Muscle of leg (tissue), 16 donors: Measurements from ENCODE around the gene TSSK1B. TPM values are rescaled to one million over a fixed set of nuclear protein-coding genes. Genes with fewer than 3 reads are reported as not detected.
"Not testable (repeated sequence)": the region's sequence is repeated elsewhere in the genome, so short reads cannot be mapped to it uniquely, and the experiment has no call there.

ENCODE experiments used
- DNase-seq: peaks from one replicate; pipeline ENCODE4 v3.0.0; 2013
- H3K27ac ChIP-seq: one replicate; pipeline ENCODE4 v1.5.1; 2013; ENCODE audit warnings: mild to moderate bottlenecking, low read length, control low read depth
- H3K27me3 ChIP-seq: one replicate; pipeline ENCODE4 v1.6.1; 2013; ENCODE audit warnings: low read length; ENCODE audit not compliant: control insufficient read depth, insufficient read depth
- H3K36me3 ChIP-seq: one replicate; pipeline ENCODE4 v1.6.1; 2013; ENCODE audit warnings: low read length; ENCODE audit not compliant: control insufficient read depth, insufficient read depth
- H3K4me1 ChIP-seq: one replicate; pipeline ENCODE4 v1.6.1; 2013; ENCODE audit warnings: low read length; ENCODE audit not compliant: control insufficient read depth, insufficient read depth
- H3K4me3 ChIP-seq: one replicate; pipeline ENCODE4 v1.5.1; 2013; ENCODE audit warnings: low read length, control low read depth
- H3K9me3 ChIP-seq: replicated peaks from 2 replicates; pipeline ENCODE4 v1.6.1; 2013; ENCODE audit warnings: low read depth, low read length; ENCODE audit not compliant: control insufficient read depth
- WGBS: methylation state at CpG from one replicate; pipeline ENCODE4 v1.1.5; 2013; ENCODE audit warnings: missing lambda C conversion rate; ENCODE audit not compliant: insufficient coverage; 5-methylcytosine and 5-hydroxymethylcytosine counted together
- long read RNA-seq, 11 donors: transcript quantifications; one replicate each; lab custom pipeline, GENCODE V29; 2026
- polyA plus RNA-seq, 8 donors: library from polyadenylated mRNA; unstranded; fragments of 120-200 nt; gene quantifications; one replicate each; pipeline versions ENCODE4 v1.2.1 to v1.2.3, GENCODE V29; 2013; ENCODE audit warnings: inconsistent platforms in 1 of 8, low replicate concordance in 1 of 8; ENCODE audit not compliant: insufficient read length in 8 of 8, insufficient read depth in 1 of 8
- total RNA-seq: library from RNA; stranded (reverse); fragments of 120-200 nt; gene quantifications from one replicate; pipeline ENCODE4 v1.2.4, GENCODE V29; 2013

The TSSK1B gene
- total RNA-seq (not detected), polyA plus RNA-seq (under 1 TPM in 3 of 8 donors, not detected in 5; 0.08 to 0.17 (median 0.12) TPM)
- long read RNA-seq, donor 1: 0 reads
- long read RNA-seq, donor 2: 0 reads
- long read RNA-seq, donor 3: 0 reads
- long read RNA-seq, donor 4: 0 reads
- long read RNA-seq, donor 5: 0 reads
- long read RNA-seq, donor 6: 0 reads
- long read RNA-seq, donor 7: 0 reads
- long read RNA-seq, donor 8: 0 reads
- long read RNA-seq, donor 9: 0 reads
- long read RNA-seq, donor 10: 0 reads
- long read RNA-seq, donor 11: 0 reads

DNA sequence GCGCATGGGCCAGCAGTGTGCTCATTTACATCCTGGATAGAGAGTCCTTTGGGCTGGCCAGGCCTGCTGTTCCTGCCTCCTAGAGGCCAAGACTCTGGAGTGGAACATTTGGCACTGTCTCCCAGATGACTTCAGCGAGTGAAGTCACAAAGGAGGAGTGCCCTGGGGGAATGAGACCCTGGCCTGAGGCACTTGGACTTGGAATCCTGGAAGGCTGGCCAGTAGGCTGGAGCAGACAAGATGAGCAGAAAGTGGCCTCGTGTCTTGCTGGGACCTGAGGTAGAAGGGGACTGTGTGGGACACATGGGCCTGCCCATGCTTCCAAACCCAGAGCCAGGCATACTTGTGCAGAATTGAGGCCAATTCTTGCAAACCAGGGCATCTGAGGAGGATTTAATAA, at the start of gene TSSK1B:
Gene TSSK1B (minus strand): TSS at position 101 of the 400 bp plus-strand sequence. CDS start 150 bp downstream, outside the sequence.
- 85% methylated on average over 3 of the region's 3 CpGs for WGBS
- H3K9me3 ChIP-seq: no peaks in the 10 kb centered on the region
- H3K27me3 ChIP-seq: peaks cover 1% of the 10 kb centered on the region
- H3K36me3 ChIP-seq: no peaks in the 10 kb centered on the region
- H3K4me1 ChIP-seq: peaks cover 14% of the 10 kb centered on the region
- H3K27ac ChIP-seq: no peak within 1 kb of the TSS
- H3K4me3 ChIP-seq: no peak within 1 kb of the TSS
- DNase-seq: no peak

DNA sequence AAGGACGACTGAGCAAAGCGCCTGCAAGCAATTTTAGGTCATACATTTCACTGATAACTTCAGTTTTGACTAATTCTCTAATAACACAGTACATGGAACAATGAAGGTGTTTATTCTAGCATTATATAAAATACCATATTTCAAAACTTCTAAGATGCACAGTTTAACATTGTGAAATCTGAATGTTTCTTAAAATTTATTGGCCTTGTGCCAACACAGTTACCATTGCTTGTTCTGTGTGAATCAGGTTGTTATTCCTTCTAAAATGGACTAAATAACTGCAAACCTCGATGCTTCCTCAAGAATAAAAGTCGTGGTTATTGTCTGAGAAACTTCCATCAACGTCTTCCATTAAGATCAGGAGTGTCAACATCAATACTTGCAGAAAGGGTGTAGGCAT, 45.5 kb upstream of the TSSK1B start:
- Histone ChIP-seq H3K4me1 (no peaks in the 10 kb centered on the region), H3K27me3 (no peaks in the 10 kb centered on the region), H3K36me3 (no peaks in the 10 kb centered on the region), H3K9me3 (no peaks in the 10 kb centered on the region), H3K4me3 (no peak overlapping the region), H3K27ac (no peak overlapping the region)
- no CpG with 5 or more reads among the region's 5 CpGs for whole genome bisulfite sequencing
- DNase-seq: no peak

- H3K9me3 ChIP-seq: no peaks in the 10 kb centered on the region
- no peaks in the 10 kb centered on the region for H3K27me3 ChIP-seq
- no peak for DNase-seq
- H3K36me3 ChIP-seq: no peaks in the 10 kb centered on the region
- H3K4me3 ChIP-seq: no peak overlapping the region
- no peak overlapping the region for H3K27ac ChIP-seq
- WGBS: 100% methylated on average over 1 of the region's 3 CpGs
- H3K4me1 ChIP-seq: no peaks in the 10 kb centered on the region
Measured at GRCh38 chr5:113478691-113479090, 43.9 kb upstream of the TSSK1B start.

GRCh38 chr5:113474100-113474728, 39.4 kb upstream of the TSSK1B start:
- Histone ChIP-seq H3K4me3 (no peak overlapping the region), H3K36me3 (no peaks in the 10 kb centered on the region), H3K27me3 (no peaks in the 10 kb centered on the region), H3K27ac (no peak overlapping the region), H3K9me3 (no peaks in the 10 kb centered on the region), H3K4me1 (no peaks in the 10 kb centered on the region)
- WGBS: 35% methylated on average over 4 of the region's 5 CpGs
- DNase-seq: no peak

DNA sequence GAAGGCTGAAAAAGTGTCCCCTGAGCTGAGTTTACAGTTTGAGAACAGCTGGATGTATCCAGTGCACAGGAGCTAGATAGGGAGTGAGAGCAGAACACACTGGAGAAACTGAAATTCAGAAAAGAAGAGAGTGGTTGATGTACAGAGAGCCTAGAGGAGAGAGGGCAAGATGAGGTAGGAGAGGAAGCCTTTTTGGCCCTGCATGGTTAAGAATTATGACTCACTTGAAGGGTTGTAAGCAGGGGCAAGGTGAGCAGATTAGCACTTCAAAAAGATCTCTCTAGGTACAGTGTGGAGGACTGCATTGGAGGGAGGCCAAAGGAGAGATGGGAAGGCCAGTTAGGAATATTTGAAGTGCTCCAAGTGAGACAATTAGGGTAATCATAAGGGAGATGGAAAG, 28.2 kb upstream of the TSSK1B start:
- no peak for DNase-seq
- no peaks in the 10 kb centered on the region for H3K9me3 ChIP-seq
- no peak overlapping the region for H3K4me3 ChIP-seq

GRCh38 chr5:113457106-113457505, 22.3 kb upstream of the TSSK1B start:
- 90% methylated on average over 18 of the region's 21 CpGs for WGBS
- H3K36me3 ChIP-seq, H3K4me1 ChIP-seq, DNase-seq, H3K27me3 ChIP-seq, H3K27ac ChIP-seq, H3K4me3 ChIP-seq, H3K9me3 ChIP-seq: not testable (repeated sequence)

More for the DNA sequence above, 28.2 kb upstream of the TSSK1B start:
- Histone ChIP-seq H3K27me3 (no peaks in the 10 kb centered on the region), H3K4me1 (no peaks in the 10 kb centered on the region), H3K36me3 (no peaks in the 10 kb centered on the region), H3K27ac (no peak overlapping the region)

GRCh38 chr5:113452941-113453340, 18.2 kb upstream of the TSSK1B start:
- no peak for DNase-seq
- no peaks in the 10 kb centered on the region for H3K27me3 ChIP-seq
- no peak overlapping the region for H3K27ac ChIP-seq
- no peaks in the 10 kb centered on the region for H3K9me3 ChIP-seq
- no peak overlapping the region for H3K4me3 ChIP-seq
- no peaks in the 10 kb centered on the region for H3K36me3 ChIP-seq
- H3K4me1 ChIP-seq: no peaks in the 10 kb centered on the region
- 93% methylated on average over 2 of the region's 6 CpGs for WGBS

DNA sequence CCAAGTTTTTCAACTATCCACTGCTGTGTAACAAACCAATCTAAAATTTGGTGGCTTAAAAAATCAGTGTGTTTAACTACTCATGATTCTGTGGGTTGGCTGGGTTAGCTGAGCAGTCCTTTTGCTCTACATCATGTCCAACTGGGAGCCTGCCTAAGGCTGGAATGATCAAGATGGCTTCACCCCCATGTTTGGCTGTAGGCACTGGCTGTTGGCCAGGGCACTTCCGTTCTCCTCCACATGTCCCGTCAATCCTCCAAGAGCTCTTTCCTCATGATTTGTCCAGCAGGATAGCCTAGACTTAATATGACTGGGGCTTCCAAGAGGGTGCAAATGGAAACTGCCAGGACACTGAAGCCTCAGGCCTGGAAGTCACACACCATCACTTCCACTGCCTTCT, 17.0 kb upstream of the TSSK1B start:
- no peaks in the 10 kb centered on the region for H3K27me3 ChIP-seq
- no peak overlapping the region for H3K27ac ChIP-seq
- no peak for DNase-seq
- no peaks in the 10 kb centered on the region for H3K9me3 ChIP-seq
- WGBS: 50% methylated on average over 1 of the region's 2 CpGs
- H3K36me3 ChIP-seq: no peaks in the 10 kb centered on the region
- no peak overlapping the region for H3K4me3 ChIP-seq
- no peaks in the 10 kb centered on the region for H3K4me1 ChIP-seq

GRCh38 chr5:113450929-113451328, 16.1 kb upstream of the TSSK1B start:
- Histone ChIP-seq H3K36me3 (no peaks in the 10 kb centered on the region), H3K4me1 (no peaks in the 10 kb centered on the region), H3K27ac (peak overlapping the region; percentile 17), H3K9me3 (no peaks in the 10 kb centered on the region), H3K4me3 (no peak overlapping the region), H3K27me3 (no peaks in the 10 kb centered on the region)
- WGBS: 0% methylated on average over 1 of the region's 2 CpGs
- DNase-seq: no peak

GRCh38 chr5:113450462-113450861, 15.7 kb upstream of the TSSK1B start:
- no peaks in the 10 kb centered on the region for H3K4me1 ChIP-seq
- WGBS: 0% methylated on average over 1 of the region's 2 CpGs
- no peaks in the 10 kb centered on the region for H3K27me3 ChIP-seq
- no peaks in the 10 kb centered on the region for H3K36me3 ChIP-seq
- H3K27ac ChIP-seq: peak overlapping the region; percentile 17
- H3K9me3 ChIP-seq: no peaks in the 10 kb centered on the region
- DNase-seq: peak; percentile 61
- H3K4me3 ChIP-seq: no peak overlapping the region
